ENCODE measurements around the gene YIPF6.
"Not testable (repeated sequence)": the region's sequence is repeated elsewhere in the genome, so short reads cannot be mapped to it uniquely, and the experiment has no call there.

The YIPF6 gene

DNA sequence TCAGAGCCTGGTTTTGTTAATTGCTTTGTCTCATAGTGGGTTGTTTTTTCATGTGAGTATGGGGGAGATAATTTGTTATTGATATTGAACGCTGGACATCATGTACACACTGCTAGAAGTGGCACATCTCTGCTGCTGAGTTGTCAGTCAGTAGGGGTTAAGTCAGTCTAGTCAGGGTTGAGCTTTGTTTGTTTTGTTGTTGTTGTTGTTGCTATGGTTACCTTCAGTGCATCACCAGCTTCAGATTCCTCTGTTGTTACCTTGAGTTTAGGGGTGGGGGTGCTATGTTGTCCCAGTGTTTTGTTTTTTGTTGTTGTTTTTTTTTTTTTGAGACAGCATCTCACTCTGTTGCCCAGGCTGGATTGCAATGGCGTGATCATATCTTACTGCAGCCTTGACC lies 9.9 kb downstream of the YIPF6 start:
- no peak for DNase-seq

DNA sequence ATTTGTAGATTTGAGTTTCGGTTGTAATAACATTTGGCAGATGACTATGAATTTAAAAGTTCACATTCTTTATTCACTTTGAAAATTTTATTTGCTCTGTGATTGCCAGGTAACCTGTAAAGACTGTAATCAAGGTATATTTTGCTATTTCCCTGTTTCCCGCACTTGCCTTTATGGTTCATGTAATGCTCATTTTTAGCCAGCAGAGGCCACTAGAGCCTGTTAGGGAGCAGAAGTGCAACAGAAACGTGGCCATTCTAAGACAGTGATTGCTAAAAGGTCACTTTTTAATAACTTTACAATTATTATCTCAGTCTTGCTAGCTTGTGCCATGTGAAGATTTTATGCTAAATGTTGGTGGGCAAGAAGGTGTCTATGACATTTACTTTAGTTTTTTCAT lies 12.4 kb downstream of the YIPF6 start:
- DNase-seq = peak in 1 of 2 donors; percentile 58

DNA sequence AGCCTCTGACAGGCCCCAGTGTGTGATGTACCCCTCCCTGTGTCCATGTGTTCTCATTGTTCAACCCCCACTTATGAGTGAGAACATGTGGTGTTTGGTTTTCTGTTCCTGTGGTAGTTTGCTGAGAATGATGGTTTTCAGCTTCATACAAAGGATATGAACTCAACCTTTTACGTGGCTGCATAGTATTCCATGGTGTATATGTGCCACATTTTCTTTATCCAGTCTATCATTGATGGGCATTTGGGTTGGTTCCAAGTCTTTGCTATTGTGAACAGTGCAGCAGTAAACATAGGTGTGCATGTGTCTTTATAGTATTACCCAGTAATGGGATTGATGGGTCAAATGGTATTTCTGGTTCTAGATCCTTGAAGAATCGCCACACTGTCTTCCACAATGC lies 25.8 kb downstream of the YIPF6 start:
- not testable (repeated sequence) for DNase-seq

DNA sequence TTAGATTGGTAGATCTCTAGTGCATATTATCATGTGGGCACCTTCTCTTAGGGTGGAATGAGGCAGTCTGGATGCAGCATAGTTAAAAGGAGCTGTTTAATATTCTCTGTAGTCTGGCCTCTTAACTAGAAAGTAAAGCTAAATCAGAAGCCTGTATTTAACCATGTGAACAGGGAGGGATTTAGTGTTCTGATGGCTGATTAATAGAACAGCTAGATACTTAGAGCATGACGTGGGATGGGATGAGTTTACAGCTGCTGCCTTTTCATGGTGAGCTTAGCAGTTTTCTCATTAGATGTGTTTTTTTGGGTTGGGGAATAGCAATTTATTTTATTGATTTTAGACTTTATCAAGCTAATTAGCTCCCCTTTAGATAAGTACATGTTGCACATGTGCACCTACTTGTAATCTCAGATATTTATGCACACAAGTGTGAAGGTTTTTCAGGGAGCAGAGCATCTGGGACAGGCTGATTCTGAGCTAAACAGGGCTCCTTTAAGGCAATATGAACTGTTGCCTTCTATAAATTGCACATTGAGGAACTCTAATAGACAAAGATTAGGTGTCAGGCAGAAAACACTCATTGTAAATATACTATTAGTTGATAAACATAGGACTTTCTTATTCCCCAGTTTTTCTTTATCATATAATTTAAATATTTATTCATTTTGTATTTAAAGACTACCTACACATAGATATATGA lies 34.1 kb downstream of the YIPF6 start:
- DNase-seq = no peak

DNA sequence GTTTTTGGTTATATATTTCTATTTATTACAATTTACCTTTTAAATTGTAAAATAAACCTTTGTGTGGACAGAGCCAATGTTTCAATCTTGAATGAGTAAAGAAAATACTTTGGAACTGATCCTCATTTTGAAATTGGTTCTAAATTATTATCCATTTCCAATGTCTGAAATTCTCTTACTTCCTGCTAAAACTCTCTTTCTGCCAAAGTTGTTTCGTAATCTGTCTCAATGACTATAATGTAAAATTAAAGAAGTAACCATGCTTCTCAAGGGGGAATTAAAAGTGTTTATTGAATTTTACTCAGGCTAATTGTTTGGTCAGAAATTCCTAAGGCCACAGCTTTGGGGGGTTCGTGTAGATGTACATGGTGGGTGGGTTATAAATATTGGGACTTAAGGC lies 34.8 kb downstream of the YIPF6 start:
- peak in 1 of 2 donors; percentile 2 for DNase-seq

DNA sequence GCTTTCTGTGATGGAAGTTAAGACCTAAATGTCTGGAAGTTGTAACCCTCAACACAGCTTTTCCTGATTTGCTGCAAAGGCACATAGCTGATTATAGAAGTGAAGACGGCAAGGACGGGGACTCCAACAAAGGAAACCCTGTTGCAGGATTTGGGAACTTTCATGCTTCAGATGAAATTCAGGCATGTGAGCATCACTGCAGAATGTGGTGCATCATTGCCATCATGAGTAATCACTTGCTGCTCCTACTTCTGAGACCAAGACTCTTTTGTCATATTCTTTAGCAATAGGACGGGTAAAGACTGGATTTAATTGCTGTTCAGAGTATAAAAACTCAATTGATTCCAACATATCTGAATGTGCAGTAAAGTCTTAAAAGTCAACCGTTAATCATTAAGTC lies 35.8 kb downstream of the YIPF6 start:
- peak; percentile 13 to 75 for DNase-seq

DNA sequence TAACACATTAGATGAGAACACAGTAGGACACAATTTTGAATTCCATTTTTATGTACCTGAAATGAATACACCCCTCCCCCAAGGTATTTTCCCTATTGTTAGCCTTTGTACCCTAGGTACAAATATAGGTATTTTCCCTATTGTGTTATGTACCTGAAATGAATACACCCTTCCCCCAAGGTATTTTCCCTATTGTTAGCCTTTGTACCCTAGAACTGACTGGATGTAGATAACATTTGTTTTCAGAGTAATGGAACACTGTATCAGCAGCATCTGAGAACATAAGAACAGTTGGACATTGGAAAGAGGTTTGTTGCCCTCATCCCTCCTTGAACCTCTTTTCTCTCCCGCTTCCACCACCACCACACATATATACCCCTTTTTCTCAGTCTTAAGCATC lies 37.6 kb downstream of the YIPF6 start:
- DNase-seq = no peak

DNA sequence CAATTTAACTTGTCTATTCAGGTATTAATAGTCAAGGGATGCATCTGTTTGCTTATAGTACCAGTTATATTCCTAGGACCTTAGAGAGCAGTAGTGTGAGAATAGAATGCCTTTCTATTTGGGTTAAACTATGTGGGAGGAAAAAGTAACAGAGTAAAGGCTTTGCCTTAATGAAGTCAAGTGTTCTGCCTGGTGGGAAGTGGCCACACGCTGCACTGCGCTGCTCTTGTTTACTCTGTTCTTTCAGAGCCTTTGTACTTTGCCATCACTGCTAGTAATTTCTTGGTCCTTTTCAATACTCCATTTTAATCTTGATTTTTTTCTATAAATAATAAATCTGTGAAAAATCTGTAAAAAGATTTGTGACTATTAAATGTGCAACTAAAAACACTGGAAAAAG lies 38.0 kb downstream of the YIPF6 start:
- DNase-seq = no peak

DNA sequence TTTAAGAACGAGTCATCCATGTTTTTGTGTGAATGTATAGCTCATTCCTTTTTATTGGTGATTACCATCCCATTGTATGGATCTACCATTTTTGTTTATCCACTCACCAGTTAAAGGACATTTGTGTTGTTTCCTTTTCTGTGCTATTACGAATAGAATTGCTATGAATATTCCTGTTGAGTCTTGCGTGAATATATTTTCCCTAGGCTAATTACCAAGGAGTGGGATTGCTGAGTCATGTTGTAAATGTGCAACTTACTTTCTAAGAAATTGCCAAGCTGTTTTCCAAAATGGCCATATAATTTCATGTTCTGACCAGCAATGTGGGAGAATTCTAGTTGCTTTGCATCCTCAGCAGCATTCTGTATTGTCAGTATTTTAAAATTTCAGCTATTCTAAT lies 51.3 kb downstream of the YIPF6 start:
- DNase-seq = no peak

DNA sequence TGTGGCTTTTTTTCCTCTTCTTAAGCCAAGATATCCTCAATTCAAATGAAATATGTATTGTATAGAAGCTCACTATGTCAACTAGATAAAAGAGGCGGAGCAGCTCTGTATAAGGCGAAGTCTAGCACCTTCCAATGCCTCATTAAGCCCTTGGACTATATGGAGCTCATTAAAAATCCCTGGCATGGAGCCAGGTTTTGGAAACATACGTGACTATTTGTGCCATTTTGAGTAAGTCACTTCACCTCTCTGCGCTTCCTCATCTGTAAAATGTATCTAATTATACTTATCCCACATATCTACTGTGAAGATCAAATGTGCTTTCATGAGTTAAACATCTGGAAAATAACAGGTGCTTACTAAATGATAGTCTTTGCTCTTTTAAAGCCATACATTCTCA lies 57.2 kb downstream of the YIPF6 start:
- no peak for DNase-seq

DNA sequence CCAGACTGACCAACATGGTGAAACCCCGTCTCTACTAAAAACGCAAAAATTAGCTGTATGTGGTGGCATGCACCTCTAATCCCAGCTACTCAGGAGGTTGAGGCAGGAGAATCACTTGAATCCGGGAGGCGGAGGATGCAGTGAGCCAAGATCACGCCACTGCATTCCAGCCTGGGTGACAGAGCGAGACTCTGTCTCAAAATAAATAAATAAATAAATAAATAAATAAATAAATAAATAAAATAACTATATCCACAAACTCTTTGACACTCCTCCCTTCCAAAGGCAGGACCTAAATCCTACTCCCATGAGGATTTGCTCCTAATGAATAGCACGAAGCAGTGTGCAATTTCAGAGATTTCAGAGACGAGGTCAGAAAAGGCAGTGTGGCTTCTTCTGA lies 58.3 kb downstream of the YIPF6 start:
- not testable (repeated sequence) for DNase-seq

DNA sequence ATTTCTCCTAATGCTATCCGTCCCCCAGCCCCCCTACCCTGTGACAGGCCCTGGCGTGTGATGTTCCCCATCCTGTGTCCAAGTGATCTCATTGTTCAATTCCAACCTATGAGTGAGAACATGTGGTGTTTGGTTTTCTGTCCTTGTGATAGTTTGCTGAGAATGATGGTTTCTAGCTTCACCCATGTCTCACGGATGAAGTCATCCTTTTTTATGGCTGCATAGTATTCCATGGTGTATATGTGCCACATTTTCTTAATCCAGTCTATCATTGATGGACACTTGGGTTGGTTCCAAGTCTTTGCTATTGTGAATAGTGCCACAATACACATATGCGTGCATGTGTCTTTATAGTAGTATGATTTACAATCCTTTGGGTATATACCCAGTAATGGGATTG lies 61.1 kb downstream of the YIPF6 start:
- DNase-seq = not testable (repeated sequence)

DNA sequence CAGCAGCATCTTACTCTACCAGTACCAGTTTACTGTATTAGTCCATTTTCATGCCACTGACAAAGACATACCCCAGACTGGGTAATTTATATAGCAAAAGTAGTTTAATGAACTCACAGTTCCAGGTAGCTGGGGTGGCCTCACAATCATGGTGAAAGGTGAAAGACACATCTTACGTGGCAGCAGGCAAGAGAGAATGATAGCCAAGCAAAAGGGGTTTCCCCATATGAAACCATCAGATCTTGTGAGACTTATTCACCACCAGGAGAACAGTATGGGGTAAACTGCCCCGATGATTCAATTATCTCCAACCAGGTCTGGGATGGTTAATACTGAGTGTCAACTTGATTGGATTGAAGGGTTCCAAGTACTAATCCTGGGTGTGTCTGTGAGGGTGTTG lies 69.3 kb downstream of the YIPF6 start:
- peak in 1 of 2 donors; percentile 40 for DNase-seq

DNA sequence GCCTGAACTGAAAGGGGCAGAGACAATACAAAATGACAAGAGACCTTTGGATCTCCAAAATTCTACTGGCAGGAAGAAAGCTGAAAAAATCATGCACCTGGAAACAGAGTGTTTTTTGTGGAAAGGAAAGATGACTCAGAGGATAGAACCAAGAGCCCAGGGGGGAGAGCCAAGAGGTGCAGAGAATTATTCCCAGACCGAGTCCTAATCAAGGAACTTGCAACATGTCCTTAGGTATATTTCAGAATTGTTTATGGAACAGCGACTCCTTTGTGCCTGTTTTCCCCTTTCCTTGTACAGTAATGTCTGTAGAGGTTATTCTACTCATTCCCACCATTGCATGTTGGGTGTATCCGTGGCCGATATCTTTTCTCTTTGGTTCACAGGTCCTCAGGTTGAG lies 71.7 kb downstream of the YIPF6 start:
- no peak for DNase-seq

DNA sequence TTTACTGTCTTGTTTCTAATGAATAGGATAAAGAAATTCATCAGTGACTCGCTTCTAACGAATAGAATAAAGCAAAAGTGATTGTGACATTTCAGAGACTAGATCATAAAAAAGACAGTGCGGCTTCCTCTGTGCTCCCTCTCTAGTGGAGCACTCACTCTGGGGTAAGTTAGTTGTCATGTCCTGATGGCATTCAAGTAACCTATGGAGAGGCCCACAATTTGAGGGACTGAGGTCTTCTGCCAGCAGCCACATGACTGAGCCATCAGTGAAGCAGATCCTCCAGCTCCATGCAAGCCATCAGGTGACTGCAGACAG lies 72.4 kb downstream of the YIPF6 start:
- DNase-seq = no peak

DNA sequence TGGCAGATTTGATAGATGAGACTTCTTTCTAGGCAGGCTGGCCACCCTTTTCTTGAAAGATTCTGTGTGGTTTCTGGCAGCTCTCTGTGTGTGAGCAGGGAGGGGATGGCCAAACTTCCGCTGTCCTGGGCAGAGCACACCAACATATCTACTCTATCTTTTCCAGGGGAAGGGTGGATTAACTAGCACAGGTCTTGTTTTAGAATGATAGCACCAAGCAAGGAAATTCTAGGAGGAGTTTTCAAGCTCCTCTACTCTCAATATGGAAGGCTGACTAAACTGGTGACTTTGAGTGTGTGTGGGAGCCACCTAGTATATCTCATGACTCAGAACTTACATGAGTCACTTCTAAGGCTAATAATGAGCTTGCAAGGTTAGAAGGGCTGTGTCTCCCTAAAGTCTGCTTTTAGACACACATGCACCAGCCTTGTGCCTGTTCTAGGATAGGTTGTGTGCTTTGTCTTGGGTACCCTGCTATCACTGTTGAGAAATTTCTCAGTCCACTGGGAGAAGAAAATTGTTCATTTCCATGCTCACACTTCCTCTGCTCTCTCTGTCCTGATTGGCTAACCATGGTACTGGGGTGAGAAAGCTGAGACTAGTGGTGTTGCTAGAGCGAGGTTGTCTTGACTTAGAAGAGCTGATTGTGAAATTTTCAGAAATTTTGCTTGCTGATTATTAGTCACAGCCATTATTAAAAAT lies 72.9 kb downstream of the YIPF6 start:
- peak; percentile 53 to 85 for DNase-seq

DNA sequence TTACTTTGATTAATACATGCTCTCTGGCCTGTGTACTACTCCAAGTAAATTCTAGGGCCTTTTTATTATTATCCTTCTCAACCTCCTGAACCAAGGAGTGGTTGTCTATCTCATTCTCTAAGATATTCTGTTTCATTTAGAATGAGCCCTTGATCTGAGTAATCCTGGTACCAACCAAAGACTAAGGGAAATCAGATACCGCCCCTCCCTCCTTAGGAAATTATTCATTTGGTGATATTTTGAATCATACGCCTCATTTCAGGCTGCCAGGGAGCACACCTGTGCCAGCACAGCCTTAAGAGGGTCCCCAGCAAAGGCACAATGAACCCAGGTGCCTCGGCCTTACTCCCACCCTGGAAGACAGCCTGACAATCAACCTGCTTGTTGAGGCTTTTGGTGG lies 75.4 kb downstream of the YIPF6 start:
- DNase-seq = no peak

DNA sequence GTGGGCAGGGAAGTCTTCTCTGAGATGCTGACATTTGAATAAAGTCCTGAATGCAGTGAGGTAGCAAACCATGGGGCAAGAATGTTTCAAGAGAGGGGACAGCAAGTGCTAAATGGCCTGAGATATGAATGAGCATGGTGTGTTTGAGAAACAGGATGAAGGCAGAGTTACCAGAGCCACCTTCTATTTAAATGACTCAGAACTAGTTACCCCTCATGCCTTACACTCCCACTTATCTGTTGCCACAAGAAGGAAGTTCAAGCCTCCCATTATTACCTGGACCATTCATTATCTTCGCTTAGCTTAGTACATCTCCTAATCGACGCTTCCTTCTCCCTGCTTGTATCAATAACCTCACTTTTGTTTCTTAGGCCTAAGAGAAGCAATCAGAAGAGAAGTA lies 81.0 kb downstream of the YIPF6 start:
- no peak for DNase-seq

DNA sequence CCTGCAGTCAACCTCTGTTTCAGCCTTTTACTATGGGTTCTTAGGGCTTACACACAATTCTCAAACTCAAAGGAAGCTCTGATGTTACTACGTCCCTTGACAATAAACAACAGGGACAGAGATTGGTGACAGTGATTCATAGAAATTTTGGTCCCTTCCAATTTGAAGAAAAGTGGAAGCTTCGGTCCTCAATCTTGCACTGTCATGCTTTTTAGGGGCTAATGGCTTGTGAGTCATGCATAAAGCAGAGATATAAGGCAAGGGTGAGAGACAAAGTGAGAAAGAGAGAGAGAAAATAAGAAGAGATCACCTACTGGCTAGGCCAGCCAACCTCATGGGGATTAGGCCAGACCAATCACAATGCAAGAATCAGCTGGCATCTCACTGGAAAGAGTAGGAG lies 85.4 kb downstream of the YIPF6 start:
- DNase-seq = peak; percentile 35 to 74
